ENCODE data around the gene NUDT2.
A peak's percentile ranks its signal among the peaks of the same experiment; 100 is the strongest.

Gene NUDT2

GRCh38 chr9:34370970-34371880 lies 41.9 kb downstream of the NUDT2 start:
- DNase-seq (ENCODE audit: low read depth): no peak

GRCh38 chr9:34371886-34372466 lies 42.6 kb downstream of the NUDT2 start:
- no peak for DNase-seq (ENCODE audit: low read depth)

- no peak for DNase-seq (ENCODE audit: low read depth)
Measured at GRCh38 chr9:34372467-34373011, 43.2 kb downstream of the NUDT2 start.

GRCh38 chr9:34373749-34374148 lies 44.4 kb downstream of the NUDT2 start:
- no peak for DNase-seq (ENCODE audit: low read depth)

DNA sequence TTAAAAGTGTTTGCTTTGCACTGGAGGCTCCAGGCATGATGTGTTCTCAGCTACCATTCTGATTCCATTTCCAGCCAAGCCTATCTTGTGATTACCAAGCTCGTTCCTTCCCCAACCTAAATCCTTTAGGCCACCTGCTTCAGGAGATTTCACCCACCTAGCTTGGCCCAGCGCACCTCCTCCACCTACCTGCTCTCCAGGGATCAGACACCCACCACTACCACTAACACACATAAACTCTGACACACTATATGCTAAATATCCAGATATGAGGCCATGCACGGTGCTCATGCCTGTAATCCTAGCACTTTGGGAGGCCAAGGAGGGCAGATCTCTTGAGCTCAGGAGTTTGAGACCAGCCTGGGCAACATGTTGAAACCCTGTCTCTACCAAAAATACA lies 45.0 kb downstream of the NUDT2 start:
- no peak for DNase-seq (ENCODE audit: low read depth)

DNA sequence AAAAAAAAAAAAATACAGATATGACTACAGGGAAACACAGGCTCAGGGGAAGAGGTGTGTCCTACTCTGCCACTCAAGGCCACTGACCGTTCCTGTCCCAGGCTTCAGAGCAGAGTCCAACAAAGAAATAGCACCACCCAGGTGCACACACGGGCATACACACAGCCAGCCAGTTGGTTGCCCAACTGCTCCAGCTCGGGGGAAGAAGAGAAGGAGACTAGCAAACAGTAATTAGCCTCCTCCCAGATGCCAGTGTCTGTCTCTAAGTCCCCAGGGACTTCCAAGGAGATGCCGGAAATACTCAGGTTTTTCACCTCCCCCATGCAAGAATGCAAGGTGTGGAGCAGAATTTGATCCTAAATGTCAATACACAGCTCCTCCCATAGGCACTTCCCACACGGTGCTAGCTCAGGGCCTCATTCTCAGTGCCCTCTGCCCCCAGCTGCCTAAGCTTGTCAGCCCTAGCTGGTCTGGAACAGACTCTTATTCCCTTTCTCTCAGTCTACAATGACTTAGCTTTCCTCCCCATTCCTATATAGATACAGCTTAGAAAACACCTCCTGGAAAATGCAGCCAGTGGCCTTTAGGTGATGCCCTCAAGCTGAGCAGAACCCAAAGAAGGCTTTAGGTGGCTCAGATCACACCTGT lies 45.7 kb downstream of the NUDT2 start:
- no peak for DNase-seq (ENCODE audit: low read depth)

DNA sequence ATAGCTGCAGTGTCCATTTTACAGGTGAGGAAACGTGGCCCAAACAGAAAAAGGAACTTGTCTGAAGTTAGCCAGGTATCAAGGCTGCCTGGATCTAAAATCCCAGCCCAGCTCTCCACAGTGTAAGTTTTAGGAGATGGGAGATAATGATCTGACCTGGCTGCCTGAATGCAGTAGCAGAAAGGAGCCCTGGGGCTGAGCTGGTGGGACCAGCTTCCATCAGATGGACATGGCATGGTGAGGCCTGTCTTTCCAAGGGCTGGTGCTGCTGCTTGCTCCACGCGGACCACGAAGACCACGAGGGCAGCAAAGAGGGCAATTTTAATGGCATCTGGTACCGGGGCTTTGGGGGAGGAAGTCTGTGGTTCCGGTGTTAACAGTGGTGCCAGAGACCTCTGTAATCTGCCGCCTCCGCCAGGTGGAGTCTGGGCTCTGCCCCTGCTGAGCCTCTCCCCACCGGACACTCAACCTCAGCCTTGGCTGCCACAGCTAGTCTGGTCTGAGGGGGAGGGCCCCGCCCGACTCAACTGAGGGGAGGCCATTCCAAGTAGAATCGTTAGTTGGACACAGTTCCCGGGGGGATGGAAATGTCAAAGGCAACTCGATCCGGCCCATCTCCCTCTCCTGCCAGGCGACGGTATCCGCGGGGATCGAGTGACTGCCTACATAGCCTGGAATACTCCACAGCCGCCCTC lies 46.7 kb downstream of the NUDT2 start:
- DNase-seq (ENCODE audit: low read depth): no peak

DNA sequence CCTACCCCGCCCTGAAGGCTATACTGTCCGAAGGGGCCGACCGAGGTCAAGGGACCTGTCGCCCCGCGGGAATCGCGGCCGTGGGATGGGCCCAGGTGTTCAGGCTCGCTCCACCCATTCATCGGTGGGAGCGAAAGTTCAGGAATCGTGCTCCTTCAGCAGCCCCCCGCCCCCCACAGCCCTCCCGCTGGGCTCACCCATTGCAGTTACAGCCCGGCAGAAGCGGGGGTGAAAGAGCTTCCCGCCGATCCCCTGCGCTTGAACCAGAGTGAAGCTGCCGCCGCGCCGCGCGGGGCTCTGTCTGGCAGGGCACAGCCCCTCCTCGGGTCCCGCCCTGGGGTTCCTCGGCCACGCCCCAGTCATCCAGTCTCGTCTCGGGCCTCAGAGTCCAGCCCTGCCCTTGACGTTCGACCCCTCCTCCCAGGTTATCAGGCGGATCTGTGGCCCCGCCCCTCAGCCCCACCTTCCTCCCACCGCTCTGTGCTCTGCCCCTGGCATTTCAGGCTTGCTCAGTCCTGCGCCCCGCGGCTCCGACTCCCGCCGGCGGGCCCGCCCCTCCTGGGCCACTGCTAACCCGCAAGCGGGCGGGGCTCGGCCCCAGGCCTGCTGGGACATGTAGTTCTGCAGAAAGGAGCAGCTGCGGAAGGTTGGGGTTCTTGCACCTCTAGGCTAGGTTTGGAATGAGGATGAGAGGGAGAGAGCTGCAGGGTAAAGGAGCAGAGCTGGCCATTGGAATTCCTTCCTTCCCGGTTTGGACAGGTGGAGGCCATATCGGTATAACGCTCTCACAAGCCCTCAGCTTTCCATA lies 47.4 kb downstream of the NUDT2 start, which contains the start of gene MYORG:
Gene MYORG (minus strand): TSS at position 303 of the 808 bp plus-strand sequence. CDS start 3,955 bp downstream, outside the sequence.
- DNase-seq (ENCODE audit: low read depth): peak; percentile 24

- no peak for DNase-seq (ENCODE audit: low read depth)
Measured at GRCh38 chr9:34377404-34377746, 48.0 kb downstream of the NUDT2 start.

DNA sequence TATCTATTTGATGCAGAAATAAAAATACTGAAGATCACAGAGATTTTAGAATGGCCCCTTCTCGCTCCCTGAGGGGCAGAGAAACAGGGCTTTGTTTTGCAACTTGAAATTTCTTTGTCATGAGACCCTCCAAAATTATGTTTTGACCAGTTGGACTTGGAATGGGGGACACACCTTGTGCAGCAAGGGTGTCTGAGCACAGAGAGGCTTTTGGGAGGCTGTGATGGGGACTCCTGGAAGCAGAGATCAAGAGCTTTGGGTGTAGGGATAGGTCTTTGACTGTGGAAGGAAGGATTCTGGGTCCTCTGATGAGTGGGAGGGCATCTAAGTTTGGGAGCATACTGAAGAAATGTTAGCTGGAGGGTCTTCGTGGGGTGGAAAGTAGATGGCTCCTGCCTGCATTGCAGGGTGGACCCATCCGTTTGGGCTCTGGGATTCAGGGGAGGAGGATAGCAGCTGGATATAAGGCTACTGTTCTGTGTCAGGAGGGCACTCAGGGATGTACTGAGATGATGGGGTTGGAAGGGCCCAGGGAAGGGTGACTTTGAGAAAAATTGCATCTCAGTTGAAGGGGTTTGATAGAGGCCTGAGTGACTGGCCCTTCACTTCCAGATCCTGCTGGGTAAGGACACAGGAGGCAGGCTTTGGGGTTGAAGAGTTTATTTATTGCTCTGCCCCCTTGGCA lies 49.1 kb downstream of the NUDT2 start:
- no peak for DNase-seq (ENCODE audit: low read depth)

GRCh38 chr9:34379334-34380033 lies 50.1 kb downstream of the NUDT2 start:
- peak; percentile 38 for DNase-seq (ENCODE audit: low read depth)

- no peak for DNase-seq (ENCODE audit: low read depth)
Measured at GRCh38 chr9:34380034-34380510, 50.7 kb downstream of the NUDT2 start.

GRCh38 chr9:34380511-34381315 lies 51.3 kb downstream of the NUDT2 start:
- DNase-seq (ENCODE audit: low read depth): no peak

GRCh38 chr9:34381323-34381722 lies 52.0 kb downstream of the NUDT2 start:
- no peak for DNase-seq (ENCODE audit: low read depth)

GRCh38 chr9:34382054-34382453 lies 52.7 kb downstream of the NUDT2 start:
- no peak for DNase-seq (ENCODE audit: low read depth)

- no peak for DNase-seq (ENCODE audit: low read depth)
Measured at GRCh38 chr9:34382879-34383278, 53.5 kb downstream of the NUDT2 start.

DNA sequence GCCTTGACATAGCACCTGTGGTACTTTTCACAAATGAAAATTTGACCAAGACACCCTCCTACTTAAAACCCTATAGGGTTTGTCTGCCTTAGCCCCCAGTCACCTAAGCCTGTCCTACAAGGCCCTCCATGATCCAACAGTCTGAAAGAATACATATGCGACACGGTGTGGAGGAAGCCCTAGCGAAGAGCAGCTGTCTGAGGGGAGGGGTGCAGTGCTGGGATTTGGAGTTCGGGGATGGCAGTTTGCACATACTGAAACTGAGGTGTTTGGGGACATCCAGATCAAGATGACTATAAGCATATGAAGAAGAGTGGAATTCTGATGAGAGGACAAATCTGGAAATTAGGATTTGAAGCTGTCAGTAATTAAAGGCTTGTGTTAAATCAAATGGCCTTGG lies 54.5 kb downstream of the NUDT2 start:
- DNase-seq (ENCODE audit: low read depth): no peak

DNA sequence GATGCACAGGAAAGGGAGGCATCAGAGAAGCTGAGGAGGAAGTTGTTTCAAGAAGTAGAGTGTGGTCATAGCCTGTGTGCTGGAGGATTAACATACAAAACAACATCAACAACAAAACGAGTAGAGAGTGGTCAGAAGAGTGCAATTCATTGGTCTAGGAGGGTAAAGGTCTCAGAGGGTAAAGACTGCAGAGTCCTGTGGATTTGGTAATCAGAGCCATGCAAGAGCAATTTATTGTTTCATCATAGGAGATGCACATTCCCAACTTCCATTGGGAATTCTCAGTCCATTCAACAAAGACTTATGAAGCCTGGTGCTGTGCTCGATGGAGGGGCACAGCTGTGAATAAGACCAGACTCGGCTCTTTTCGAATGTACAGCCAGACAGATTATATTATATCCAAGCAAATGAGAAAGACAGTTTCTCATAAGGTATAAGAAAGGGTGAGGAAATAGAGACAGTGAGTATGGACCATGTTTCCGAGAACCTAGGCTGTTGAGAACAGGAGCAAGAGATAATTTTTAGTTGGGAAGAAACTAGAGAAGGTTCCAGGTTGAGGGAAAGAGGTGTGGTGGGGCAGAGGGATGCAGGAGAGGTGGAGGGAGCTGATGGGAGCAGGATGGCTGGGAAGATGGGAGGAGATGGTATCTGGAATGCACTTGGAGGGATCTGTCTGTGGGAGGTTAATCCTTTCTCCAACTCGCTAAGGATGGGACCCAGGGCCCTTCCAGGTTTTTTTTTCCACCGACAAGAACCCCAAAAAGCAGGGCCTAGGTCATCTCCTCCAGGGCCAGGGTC lies 55.2 kb downstream of the NUDT2 start:
- no peak for DNase-seq (ENCODE audit: low read depth)

Data from non-pigmented ciliary epithelial cell (primary cell).